GM18505 (cell line): Measurements from ENCODE around the gene MOV10L1.
"Not testable (repeated sequence)": the region's sequence is repeated elsewhere in the genome, so short reads cannot be mapped to it uniquely, and the experiment has no call there.

Source experiments
- ATAC-seq: cut with Tn5 transposase; IDR thresholded peaks from one replicate; pipeline ENCODE4 v1.9.1; 2021; ENCODE audit not compliant: unreplicated experiment
- POLR2A ChIP-seq: IDR thresholded peaks from 4 replicates; pipeline ENCODE4 v1.6.1; 2011; ENCODE audit warnings: borderline replicate concordance; ENCODE audit not compliant: insufficient read depth, insufficient read length; ENCODE audit errors: extremely low read depth

Gene MOV10L1

DNA sequence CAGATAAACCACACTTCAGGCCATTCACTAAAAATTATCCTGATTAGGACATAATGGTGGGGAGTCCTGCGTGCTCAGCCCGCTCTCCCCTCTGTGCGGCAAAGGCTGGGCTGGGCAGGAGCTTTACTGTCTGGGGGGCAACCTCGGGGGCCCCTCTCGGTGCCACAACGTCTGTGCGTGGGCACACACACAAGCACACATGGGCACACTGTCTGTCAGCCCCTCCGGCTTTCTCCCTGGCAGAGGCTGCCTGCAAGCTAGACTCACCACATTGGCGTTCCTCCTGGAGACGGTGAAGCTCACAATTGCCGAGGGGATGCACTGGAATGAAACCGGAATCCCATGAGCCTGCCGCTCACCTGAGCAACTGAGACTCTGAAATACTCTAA lies 9.7 kb upstream of the MOV10L1 start:
- TF ChIP-seq POLR2A: no peak
- no peak for ATAC-seq

GRCh38 chr22:50081426-50082196 lies 8.2 kb upstream of the MOV10L1 start:
- ATAC-seq: no peak

DNA sequence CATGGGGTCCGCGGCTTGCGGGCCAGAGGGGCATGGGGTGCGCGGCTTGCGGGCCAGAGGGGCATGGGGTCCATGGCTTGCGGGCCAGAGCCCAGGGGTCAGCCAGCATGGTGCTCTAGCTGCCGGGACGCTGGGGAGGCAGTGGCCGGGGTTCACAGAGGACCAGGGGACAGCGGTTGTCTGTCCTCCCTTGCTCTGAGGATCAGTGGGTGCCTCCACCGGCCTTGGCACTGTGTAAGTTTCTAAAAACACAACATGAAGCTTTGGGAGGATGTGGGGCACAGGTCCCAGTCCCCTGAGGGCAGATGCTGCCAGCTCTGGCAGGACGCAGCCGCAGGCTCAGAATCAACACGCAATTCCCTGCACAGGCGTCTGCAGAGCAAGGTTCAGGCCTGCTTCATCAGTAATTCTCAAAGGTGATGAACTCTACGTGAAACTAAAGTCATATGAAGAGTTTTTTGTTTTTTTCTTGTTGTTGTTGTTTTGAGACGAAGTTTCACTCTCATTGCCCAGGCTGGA lies 7.5 kb upstream of the MOV10L1 start:
- TF ChIP-seq POLR2A: no peak
- no peak for ATAC-seq

More at GRCh38 chr22:50081426-50082196, 8.2 kb upstream of the MOV10L1 start:
- no peak for TF ChIP-seq POLR2A

DNA sequence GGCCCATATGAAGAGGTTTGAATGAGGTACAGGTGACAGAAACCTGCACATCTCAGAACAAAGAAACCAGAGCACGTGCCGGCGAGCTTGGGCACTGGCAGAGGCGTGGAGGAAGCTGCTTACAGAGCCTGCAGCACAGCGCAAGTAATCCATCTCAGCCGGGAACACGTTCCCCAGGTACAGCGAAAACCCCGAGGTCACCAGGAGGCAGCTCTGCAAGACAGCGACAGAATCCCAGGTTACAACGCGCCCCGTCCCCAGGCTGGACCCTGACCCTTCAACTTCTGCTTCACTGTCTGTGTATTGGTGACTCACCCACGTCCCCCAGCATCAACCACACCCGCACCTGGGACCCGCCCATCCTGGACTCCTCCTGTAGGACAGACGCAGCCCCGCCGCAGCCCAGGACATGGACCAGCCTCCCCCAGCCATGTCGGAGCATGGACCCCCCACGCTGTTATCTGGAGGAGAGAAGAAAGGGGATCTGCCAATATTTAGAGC lies 6.8 kb upstream of the MOV10L1 start:
- no peak for TF ChIP-seq POLR2A
- ATAC-seq: no peak

- no peak for TF ChIP-seq POLR2A
- ATAC-seq: no peak
Measured at GRCh38 chr22:50083462-50084079, 6.2 kb upstream of the MOV10L1 start.

DNA sequence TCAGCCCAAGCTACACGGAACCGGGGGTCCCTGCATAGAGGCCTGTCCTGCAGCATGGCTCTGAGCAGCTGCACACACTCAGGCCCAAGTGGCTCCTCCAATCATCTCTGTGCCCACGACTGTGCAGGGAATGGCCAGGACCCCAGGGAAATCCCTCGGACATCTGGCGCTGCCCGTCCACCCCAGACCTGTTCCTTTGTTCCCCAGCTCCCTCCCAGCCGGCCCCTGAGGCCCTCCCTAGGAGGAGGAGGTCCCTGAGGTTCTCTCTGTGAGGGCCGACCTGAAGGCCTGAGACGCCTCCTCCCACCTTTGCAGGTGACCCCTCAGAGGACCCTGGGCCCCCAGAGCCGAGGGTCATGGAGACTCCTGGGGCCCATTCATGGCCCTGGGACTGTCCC lies 5.7 kb upstream of the MOV10L1 start:
- no peak for ATAC-seq
- no peak for TF ChIP-seq POLR2A

- TF ChIP-seq POLR2A: no peak
Measured at GRCh38 chr22:50084614-50085021, 5.2 kb upstream of the MOV10L1 start.

GRCh38 chr22:50085211-50085972 lies 4.4 kb upstream of the MOV10L1 start, which contains the start of gene MLC1:
TSS of gene MLC1 (minus strand) at chr22:50085426. CDS start at chr22:50084902, 524 bp downstream.
- no peak for TF ChIP-seq POLR2A
- no peak for ATAC-seq

More at GRCh38 chr22:50084614-50085021, 5.2 kb upstream of the MOV10L1 start:
- no peak for ATAC-seq

DNA sequence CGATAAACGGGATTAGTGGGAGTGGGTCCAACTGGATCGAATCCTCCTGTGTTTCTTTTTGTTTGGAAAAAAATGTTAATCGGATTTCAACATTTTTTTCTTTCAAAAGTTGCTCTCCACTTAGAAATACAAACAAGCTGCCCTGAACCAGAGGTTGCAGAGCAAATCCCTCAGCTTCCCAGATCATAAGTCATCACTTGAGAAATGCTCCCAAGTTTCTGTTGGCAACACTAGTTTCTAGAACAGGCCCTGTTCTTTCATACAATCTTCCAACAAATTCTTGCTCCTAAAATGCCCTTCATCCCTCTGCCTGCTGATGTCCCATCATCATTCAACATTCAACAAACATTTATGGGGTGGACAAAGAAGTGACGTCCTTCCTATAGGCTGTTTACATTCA lies 3.3 kb upstream of the MOV10L1 start:
- TF ChIP-seq POLR2A: no peak
- no peak for ATAC-seq

DNA sequence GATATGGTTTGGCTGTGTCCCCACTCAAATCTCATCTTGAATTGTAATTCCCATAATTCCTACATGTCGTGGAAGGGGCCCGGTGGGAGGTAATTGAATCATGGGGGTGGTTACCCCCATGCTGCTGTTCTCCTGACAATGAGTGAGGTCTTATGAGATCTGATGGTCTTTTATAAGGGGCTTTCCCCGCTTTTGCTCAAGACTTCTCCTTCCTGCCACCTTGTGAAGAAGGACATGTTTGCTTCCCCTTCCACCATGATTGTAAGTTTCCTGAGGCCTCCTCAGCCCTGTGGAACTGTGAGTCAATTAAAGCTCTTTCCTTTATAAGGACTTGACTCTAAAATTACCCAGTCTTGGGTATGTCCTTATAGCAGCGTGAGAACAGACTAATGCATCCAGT lies 2.8 kb upstream of the MOV10L1 start:
- not testable (repeated sequence) for ATAC-seq

DNA sequence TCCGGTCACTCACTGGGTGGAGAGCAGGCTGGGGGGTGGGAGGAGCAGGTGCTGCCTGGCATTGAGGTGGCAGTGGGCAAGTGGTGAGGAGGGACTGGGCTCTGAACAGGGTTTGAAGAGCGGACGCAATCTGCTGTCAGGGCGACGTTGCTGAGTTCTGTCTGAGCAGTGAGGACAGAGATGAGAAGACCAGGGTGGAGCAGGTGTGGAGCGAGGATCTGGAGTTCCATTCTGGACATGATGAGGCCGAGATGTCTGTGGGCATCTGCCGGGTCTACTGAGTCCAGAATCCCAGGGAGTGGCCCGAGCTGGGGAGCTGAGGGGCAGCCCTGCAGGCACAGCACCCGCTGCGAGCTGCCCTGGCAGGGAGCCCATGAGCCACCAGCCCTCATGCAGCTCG lies 2.2 kb upstream of the MOV10L1 start:
- no peak for ATAC-seq
- TF ChIP-seq POLR2A: no peak

DNA sequence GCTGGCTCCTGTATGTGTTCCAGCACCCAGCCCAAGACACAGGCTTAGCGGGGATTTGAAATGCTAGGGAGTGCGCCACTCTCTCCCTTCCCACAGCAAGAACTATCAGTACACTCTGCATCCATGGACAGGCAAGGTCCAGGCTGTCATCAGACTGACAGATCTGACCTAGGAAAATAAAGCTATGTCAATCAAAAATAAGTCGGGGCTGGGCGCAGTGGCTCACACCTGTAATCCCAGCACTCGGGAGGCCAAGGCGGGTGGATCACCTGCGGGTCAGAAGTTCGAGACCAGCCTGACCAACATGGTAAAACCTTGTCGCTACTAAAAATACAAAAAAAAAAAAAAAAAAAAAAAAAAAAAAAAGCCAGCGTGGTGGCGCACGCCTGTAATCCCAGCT lies 1.7 kb upstream of the MOV10L1 start:
- ATAC-seq: no peak
- TF ChIP-seq POLR2A: no peak

DNA sequence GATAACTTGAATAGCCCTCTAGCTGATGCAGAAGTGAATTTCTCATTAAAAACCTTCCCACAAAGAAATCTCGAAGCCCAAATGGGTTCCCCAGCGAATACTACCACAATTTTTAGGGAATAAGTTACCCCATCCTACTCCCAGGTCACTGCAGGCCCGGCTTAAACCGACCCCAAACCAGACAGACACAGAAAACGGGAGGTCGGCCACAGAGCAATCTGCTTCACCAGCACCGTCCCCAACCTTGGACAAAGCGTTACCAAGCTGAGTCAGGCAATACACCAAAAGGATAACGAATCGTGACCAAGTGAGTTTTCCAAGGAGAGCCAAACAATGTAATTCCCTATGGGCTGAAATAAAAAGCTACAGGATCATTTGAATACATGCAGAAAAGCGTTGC lies 575 bp upstream of the MOV10L1 start:
- ATAC-seq: no peak

More for the DNA sequence above, 575 bp upstream of the MOV10L1 start:
- TF ChIP-seq POLR2A: no peak
